Esophagus (tissue), 2 donors: ENCODE measurements around the gene ADAMTSL1. TPM values are rescaled to one million over a fixed set of nuclear protein-coding genes. Genes with fewer than 3 reads are reported as not detected.

Source experiments
- H3K27ac ChIP-seq, 2 donors: one replicate each; pipeline ENCODE4 v1.5.1; 2013; ENCODE audit warnings: low read depth in 2 of 2, mild to moderate bottlenecking in 2 of 2, inconsistent platforms in 1 of 2, low read length in 1 of 2, moderate library complexity in 1 of 2
- H3K27me3 ChIP-seq, 2 donors: one replicate each; pipeline ENCODE4 v1.6.1; 2013; ENCODE audit warnings: low read length in 2 of 2, control low read depth in 1 of 2, mild to moderate bottlenecking in 1 of 2; ENCODE audit not compliant: insufficient read depth in 2 of 2, control insufficient read depth in 1 of 2
- H3K36me3 ChIP-seq, 2 donors: one replicate each; pipeline ENCODE4 v1.6.1; 2013; ENCODE audit warnings: low read length in 1 of 2; ENCODE audit not compliant: control insufficient read depth in 2 of 2, insufficient read depth in 2 of 2
- H3K4me1 ChIP-seq, 2 donors: one replicate each; pipeline ENCODE4 v1.6.1; 2013; ENCODE audit warnings: low read length in 1 of 2; ENCODE audit not compliant: control insufficient read depth in 2 of 2, insufficient read depth in 2 of 2
- H3K4me3 ChIP-seq, 2 donors: one replicate each; pipeline ENCODE4 v1.5.1; 2013; ENCODE audit warnings: low read length in 2 of 2, mild to moderate bottlenecking in 2 of 2, low read depth in 1 of 2, moderate library complexity in 1 of 2
- H3K9me3 ChIP-seq, 2 donors: one replicate each; pipeline ENCODE4 v1.6.1; 2013; ENCODE audit warnings: mild to moderate bottlenecking in 2 of 2, low read depth in 1 of 2, low read length in 1 of 2, moderate library complexity in 1 of 2; ENCODE audit not compliant: control insufficient read depth in 2 of 2, insufficient read depth in 1 of 2
- WGBS, 2 donors: extraction: QIAGEN DNeasy Blood & Tissue Kit; methylation state at CpG; one replicate each; pipeline ENCODE4 v1.1.7; 2013; 5-methylcytosine and 5-hydroxymethylcytosine counted together
- polyA plus RNA-seq, 2 donors: library from polyadenylated mRNA; stranded (reverse); fragments of 200-250 nt; gene quantifications; one replicate each; pipeline ENCODE4 v1.2.3, GENCODE V29; 2013
- donor health status: healthy with polysubstance abuse.
- donor health status: Bipolar disorder and iron deficiency.

ADAMTSL1 gene
- polyA plus RNA-seq, 2 donors = 1.2 to 1.8 TPM

GRCh38 chr9:18824095-18824666, 350.2 kb downstream of the ADAMTSL1 start:
- WGBS, 2 donors = 59 to 61% methylated on average over 4 of the region's 4 CpGs
- Histone ChIP-seq H3K27me3 (no peaks in the 10 kb centered on the region), H3K4me1 (peaks cover 0 to 3% of the 10 kb centered on the region in 2 donors), H3K36me3 (no peaks in the 10 kb centered on the region), H3K27ac (no peak overlapping the region), H3K9me3 (no peaks in the 10 kb centered on the region), H3K4me3 (no peak overlapping the region)

GRCh38 chr9:18825656-18826170, 351.8 kb downstream of the ADAMTSL1 start:
- 89 to 94% methylated on average over 3 of the region's 3 CpGs for WGBS, 2 donors
- Histone ChIP-seq H3K27ac (no peak overlapping the region), H3K36me3 (no peaks in the 10 kb centered on the region), H3K4me3 (no peak overlapping the region), H3K27me3 (no peaks in the 10 kb centered on the region), H3K9me3 (no peaks in the 10 kb centered on the region), H3K4me1 (peaks cover 0 to 3% of the 10 kb centered on the region in 2 donors)

GRCh38 chr9:18826248-18826647, 352.3 kb downstream of the ADAMTSL1 start:
- no peak overlapping the region for H3K27ac ChIP-seq
- no peak overlapping the region for H3K4me3 ChIP-seq
- H3K27me3 ChIP-seq = no peaks in the 10 kb centered on the region
- WGBS, 2 donors = 83 to 85% methylated on average over 6 of the region's 6 CpGs
- H3K9me3 ChIP-seq = no peaks in the 10 kb centered on the region
- no peaks in the 10 kb centered on the region for H3K36me3 ChIP-seq
- peaks cover 0 to 3% of the 10 kb centered on the region in 2 donors for H3K4me1 ChIP-seq

GRCh38 chr9:18829066-18829465, 355.1 kb downstream of the ADAMTSL1 start:
- Histone ChIP-seq H3K36me3 (no peaks in the 10 kb centered on the region), H3K9me3 (no peaks in the 10 kb centered on the region), H3K27ac (no peak overlapping the region), H3K27me3 (no peaks in the 10 kb centered on the region), H3K4me3 (no peak overlapping the region), H3K4me1 (no peaks in the 10 kb centered on the region)
- 86 to 92% methylated on average over 3 of the region's 3 CpGs for WGBS, 2 donors

GRCh38 chr9:18829873-18830272, 355.9 kb downstream of the ADAMTSL1 start:
- Histone ChIP-seq H3K4me1 (no peaks in the 10 kb centered on the region), H3K27ac (no peak overlapping the region), H3K9me3 (no peaks in the 10 kb centered on the region), H3K4me3 (no peak overlapping the region), H3K27me3 (no peaks in the 10 kb centered on the region), H3K36me3 (no peaks in the 10 kb centered on the region)
- 75 to 76% methylated on average over 5 of the region's 5 CpGs for WGBS, 2 donors

GRCh38 chr9:18834740-18835361, 360.9 kb downstream of the ADAMTSL1 start:
- Histone ChIP-seq H3K27me3 (no peaks in the 10 kb centered on the region), H3K4me1 (no peaks in the 10 kb centered on the region), H3K9me3 (no peaks in the 10 kb centered on the region), H3K27ac (no peak overlapping the region), H3K4me3 (no peak overlapping the region), H3K36me3 (no peaks in the 10 kb centered on the region)
- 89 to 90% methylated on average over 4 of the region's 4 CpGs for WGBS, 2 donors

GRCh38 chr9:18837402-18837801, 363.4 kb downstream of the ADAMTSL1 start:
- 82 to 83% methylated on average over 5 of the region's 5 CpGs for WGBS, 2 donors
- H3K4me3 ChIP-seq = no peak overlapping the region
- no peak overlapping the region for H3K27ac ChIP-seq
- H3K4me1 ChIP-seq = no peaks in the 10 kb centered on the region
- no peaks in the 10 kb centered on the region for H3K9me3 ChIP-seq
- no peaks in the 10 kb centered on the region for H3K27me3 ChIP-seq
- H3K36me3 ChIP-seq = no peaks in the 10 kb centered on the region

- H3K4me3 ChIP-seq = no peak overlapping the region
- no peaks in the 10 kb centered on the region for H3K27me3 ChIP-seq
- no peak overlapping the region for H3K27ac ChIP-seq
- no peaks in the 10 kb centered on the region for H3K36me3 ChIP-seq
- WGBS, 2 donors = 73 to 85% methylated on average over 5 of the region's 5 CpGs
- H3K4me1 ChIP-seq = no peaks in the 10 kb centered on the region
- H3K9me3 ChIP-seq = peaks cover 0 to 4% of the 10 kb centered on the region in 2 donors
Measured at GRCh38 chr9:18847576-18848275, 373.8 kb downstream of the ADAMTSL1 start.

- no peaks in the 10 kb centered on the region for H3K36me3 ChIP-seq
- peaks cover 0 to 4% of the 10 kb centered on the region in 2 donors for H3K9me3 ChIP-seq
- H3K27ac ChIP-seq = no peak overlapping the region
- 62 to 76% methylated on average over 3 of the region's 3 CpGs for WGBS, 2 donors
- H3K27me3 ChIP-seq = no peaks in the 10 kb centered on the region
- no peak overlapping the region for H3K4me3 ChIP-seq
- no peaks in the 10 kb centered on the region for H3K4me1 ChIP-seq
Measured at GRCh38 chr9:18848657-18849056, 374.7 kb downstream of the ADAMTSL1 start.
